K562 (cell line): ENCODE data around the gene ALK. TPM values are rescaled to one million over a fixed set of nuclear protein-coding genes. Genes with fewer than 3 reads are reported as not detected.

Experiments
- ATAC-seq: fragments of 200-7000 bp; cut with Tn5 transposase; 3 replicates; pipeline ENCODE4 v1.9.1; 2020; ENCODE audit warnings: moderate library complexity
- BruUV-seq: library from RNA; stranded (reverse); fragments of 400-500 nt; replicated peaks from 2 replicates; lab custom pipeline; 2021; lab: Mats Ljungman, UMichigan
- CTCF ChIA-PET: fragments of 300-600 bp; formaldehyde crosslinking; extraction: SDS; loops from one replicate; lab custom pipeline; 2021; ENCODE audit warnings: low intra/inter-chr PET ratio; lab: Yijun Ruan, JAX
- POLR2A ChIA-PET: fragments of 300-600, 350-650 bp; sonication (Branson Sonifier 250); formaldehyde crosslinking; extraction: SDS; loops from one replicate; lab custom pipeline; 2021; ENCODE audit warnings: antibody characterized with exemption, inconsistent platforms; lab: Yijun Ruan, JAX
- DNase-seq, 4 experiments: peaks; one replicate each; pipeline versions ENCODE4 v3.0.0 to v3.0.0-alpha.2; 2011 to 2018; ENCODE audit warnings: low spot score in 3 of 4, mixed read lengths in 3 of 4; ENCODE audit errors: extremely low read depth in 1 of 4
- FAIRE-seq: peaks from 2 replicates; lab custom pipeline; 2011; peaks lifted over from hg19 to GRCh38; lab: Jason Lieb, UNC
- H2AFZ ChIP-seq: 2 replicates; pipeline ENCODE4 v1.6.0; 2011; ENCODE audit warnings: low read depth, low read length, control low read depth, inconsistent platforms
- H3K27ac ChIP-seq: fragments of 200-600 bp; 3 replicates; pipeline ENCODE4 v1.8.0; 2011; ENCODE audit warnings: low read depth, mild to moderate bottlenecking, control low read depth, inconsistent platforms, low read length, moderate library complexity, mixed read lengths; ENCODE audit errors: extremely low read depth
- H3K27me3 ChIP-seq, 2 experiments: fragments of 300-600 bp in 1 of 2; 2 replicates in 1 of 2; 3 replicates in 1 of 2; pipeline versions ENCODE4 v1.6.0 to v1.8.0; 2011; ENCODE audit warnings: inconsistent platforms in 2 of 2, low read length in 2 of 2, mild to moderate bottlenecking in 1 of 2, mixed read lengths in 1 of 2, moderate library complexity in 1 of 2; ENCODE audit not compliant: control insufficient read depth in 2 of 2, insufficient read depth in 2 of 2
- H3K36me3 ChIP-seq: fragments of 300-600 bp; 3 replicates; pipeline ENCODE4 v1.8.0; 2011; ENCODE audit warnings: mild to moderate bottlenecking, low read length, inconsistent platforms; ENCODE audit not compliant: control insufficient read depth, insufficient read depth
- H3K4me1 ChIP-seq, 2 experiments: fragments of 200-600 bp in 1 of 2; replicated peaks in 1 of 2; 2 replicates in 1 of 2; 3 replicates in 1 of 2; pipeline versions ENCODE4 v1.5.1 to v1.8.0; 2011; ENCODE audit warnings: inconsistent platforms in 2 of 2, low read length in 2 of 2, mild to moderate bottlenecking in 1 of 2, mixed read lengths in 1 of 2, moderate library complexity in 1 of 2; ENCODE audit not compliant: control insufficient read depth in 2 of 2, insufficient read depth in 2 of 2
- H3K4me2 ChIP-seq: 2 replicates; pipeline ENCODE4 v1.6.1; 2011; ENCODE audit warnings: low read length, control low read depth, inconsistent platforms, mixed read lengths; ENCODE audit not compliant: insufficient read depth
- H3K4me3 ChIP-seq: fragments of 200-600 bp; sonication (generic), shearing (Covaris generic); 2 replicates; pipeline ENCODE4 v1.5.1; 2016; ENCODE audit warnings: control low read depth, inconsistent platforms
- H3K79me2 ChIP-seq: fragments of 200-600 bp; 3 replicates; pipeline ENCODE4 v1.8.0; 2011; ENCODE audit warnings: low read length, inconsistent platforms; ENCODE audit not compliant: control insufficient read depth, insufficient read depth
- H3K9ac ChIP-seq, 2 experiments: 2 replicates each; pipeline versions ENCODE4 v1.6.0 to v1.6.1; 2011; ENCODE audit warnings: low read depth in 2 of 2, low read length in 2 of 2, control low read depth in 1 of 2, inconsistent platforms in 1 of 2, mild to moderate bottlenecking in 1 of 2, mixed read lengths in 1 of 2; ENCODE audit not compliant: insufficient read depth in 1 of 2
- H3K9me1 ChIP-seq: one replicate; pipeline ENCODE4 v1.6.0; 2011; ENCODE audit warnings: inconsistent platforms, mild to moderate bottlenecking, low read length, moderate library complexity; ENCODE audit not compliant: control insufficient read depth, insufficient read depth
- H3K9me3 ChIP-seq: replicated peaks from 2 replicates; pipeline ENCODE4 v1.5.1; 2011; ENCODE audit warnings: low read depth, low read length, inconsistent platforms; ENCODE audit not compliant: control insufficient read depth, insufficient read depth
- H4K20me1 ChIP-seq: replicated peaks from 2 replicates; pipeline ENCODE4 v1.6.1; 2011; ENCODE audit warnings: low read length, inconsistent platforms, mixed read lengths; ENCODE audit not compliant: control insufficient read depth, insufficient read depth
- ASH1L ChIP-seq: fragments of 450-650 bp; IDR thresholded peaks from 2 replicates; pipeline ENCODE4 v1.6.1; 2018; ENCODE audit warnings: borderline replicate concordance, mild to moderate bottlenecking, low read depth; ENCODE audit not compliant: partially characterized antibody
- CTCFL ChIP-seq: IDR thresholded peaks from 2 replicates; pipeline ENCODE4 v1.6.1; 2011; ENCODE audit warnings: borderline replicate concordance, low read depth, mild to moderate bottlenecking, moderate library complexity, low read length; ENCODE audit not compliant: insufficient read depth, poor library complexity, severe bottlenecking
- E2F8 ChIP-seq: fragments of 450-650 bp; IDR thresholded peaks from 2 replicates; pipeline ENCODE4 v1.7.1; 2018; ENCODE audit warnings: mild to moderate bottlenecking, low read depth; ENCODE audit not compliant: partially characterized antibody
- ESRRA ChIP-seq: fragments of 450-650 bp; IDR thresholded peaks from 2 replicates; pipeline ENCODE4 v1.6.1; 2014; ENCODE audit warnings: low read depth, mild to moderate bottlenecking, moderate library complexity, borderline replicate concordance
- HLTF ChIP-seq: fragments of 450-650 bp; IDR thresholded peaks from 2 replicates; pipeline ENCODE4 v1.6.1; 2016
- MXD1 ChIP-seq: fragments of 250-450 bp; sonication (Bioruptor Pico); IDR thresholded peaks from 2 replicates; pipeline ENCODE4 v1.8.0; 2021; ENCODE audit warnings: borderline replicate concordance, mild to moderate bottlenecking, moderate library complexity; ENCODE audit not compliant: poor library complexity, severe bottlenecking
- NCOA1 ChIP-seq: fragments of 450-650 bp; IDR thresholded peaks from 2 replicates; pipeline ENCODE4 v1.6.1; 2016; ENCODE audit warnings: low read depth
- NR2C1 ChIP-seq, 2 experiments: fragments of 450-650 bp; IDR thresholded peaks; 2 replicates each; pipeline ENCODE4 v1.6.1; 2017; ENCODE audit warnings: mild to moderate bottlenecking in 2 of 2, antibody characterized with exemption in 1 of 2, inconsistent platforms in 1 of 2, missing compliant biosample characterization in 1 of 2, missing genetic modification characterization in 1 of 2
- NR4A1 ChIP-seq, 2 experiments: fragments of 250-450 bp in 1 of 2; fragments of 450-650 bp in 1 of 2; sonication (Bioruptor Pico) in 1 of 2; IDR thresholded peaks; 2 replicates each; pipeline versions ENCODE4 v1.4.0 to v1.6.1; 2016 to 2020; ENCODE audit warnings: mild to moderate bottlenecking in 2 of 2, missing compliant biosample characterization in 1 of 2, missing genetic modification characterization in 1 of 2, moderate library complexity in 1 of 2
- SETDB1 ChIP-seq: IDR thresholded peaks from one replicate; pipeline ENCODE4 v1.6.1; 2012; ENCODE audit warnings: low read length, control low read depth, inconsistent platforms
- SRSF7 ChIP-seq: fragments of 200-400 bp; formaldehyde crosslinking; optimal IDR thresholded peaks from 2 replicates; pipeline ENCODE3; 2017; ENCODE audit warnings: mild to moderate bottlenecking, low read depth, low read length
- ZC3H4 ChIP-seq: sonication (generic); formaldehyde crosslinking; IDR thresholded peaks from 2 replicates; pipeline ENCODE4 v1.9.0; 2021; ENCODE audit warnings: missing genetic modification reagents, borderline replicate concordance
- ZFPM2 ChIP-seq: fragments of 250-450 bp; sonication (Bioruptor Pico); IDR thresholded peaks from 2 replicates; pipeline ENCODE4 v1.5.1; 2022; ENCODE audit warnings: mild to moderate bottlenecking
- ZNF695 ChIP-seq: fragments of 450-650 bp; formaldehyde crosslinking; IDR thresholded peaks from 2 replicates; pipeline ENCODE4 v1.4.0; 2020; ENCODE audit warnings: mild to moderate bottlenecking, moderate library complexity
- WGBS: fragments of 100-300 bp; shearing (Covaris generic); methylation state at CpG from one replicate; pipeline ENCODE4 v1.1.6; 2016; ENCODE audit warnings: low coverage, mixed read lengths; ENCODE audit not compliant: insufficient coverage; ENCODE audit errors: missing lambda C conversion rate; 5-methylcytosine and 5-hydroxymethylcytosine counted together
- in situ Hi-C: fragments of 300-500 bp; cut with MboI; formaldehyde crosslinking; loops from 4 replicates; pipeline ENCODE4 v1.15.0; 2018; ENCODE audit warnings: inconsistent platforms, mixed read lengths
- intact Hi-C: fragments of 100-400 bp; cut with micrococcal nuclease; formaldehyde crosslinking; loops from 2 replicates; pipeline ENCODE4 v1.14.2; 2022
- polyA plus RNA-seq, 8 experiments: library from polyadenylated mRNA; depleted of rRNA in 4 of 8; stranded (reverse) in 5 of 8; unstranded in 3 of 8; fragments of >200 nt; fragmentation: Nextera tagmentation in 2 of 8; fragmentation: Illumina TruSeq in 1 of 8; extraction: Ambion mirVana in 2 of 8; extraction: Trizol in 1 of 8; gene quantifications; 2 replicates each; pipeline versions ENCODE4 v1.2.1 to v1.2.3, GENCODE V29; 2011 to 2014; ENCODE audit warnings: inconsistent platforms in 1 of 8, missing spikeins in 1 of 8
- total RNA-seq, 7 experiments: library from RNA; depleted of rRNA in 6 of 7; stranded (reverse); fragments of >200 nt in 6 of 7; fragmentation: Illumina TruSeq in 2 of 7; extraction: Trizol in 2 of 7; gene quantifications; 2 replicates each; pipeline versions ENCODE4 v1.2.1 to v1.2.3, GENCODE V29; 2011 to 2021; ENCODE audit warnings: low replicate concordance in 1 of 7

Gene ALK
- total and polyA plus RNA-seq, 9 of the 15 experiments (the other 6 are each of a cell fraction or from before 2014, with no cell fraction given) = not detected

GRCh38 chr2:29761278-29761677 lies 160.1 kb downstream of the ALK start (continued):
- TF ChIP-seq E2F8 = no peak

- H3K9ac ChIP-seq = no peak overlapping the region
- in situ Hi-C loops = no loop called here
- WGBS = 3% methylated on average over 3 of the region's 3 CpGs
- no peak overlapping the region for H3K27ac ChIP-seq
- no peak overlapping the region for H2AFZ ChIP-seq
- H3K9me1 ChIP-seq = no peaks in the 10 kb centered on the region
- no peaks in the 10 kb centered on the region; a peak in 1 of 5 replicates for H3K27me3 ChIP-seq
- H4K20me1 ChIP-seq = no peaks in the 10 kb centered on the region
- intact Hi-C loops = no loop called here
- no peak for ATAC-seq
- no peak for FAIRE-seq
- no peaks in the 10 kb centered on the region for H3K9me3 ChIP-seq
- ChIA-PET POLR2A (interaction anchor here (1.1 kb wide), 1 partner anchor 9 kb away, joined by 4 read pairs; no protein-coding TSS in a partner anchor), CTCF (no interaction called here)
- no peaks in the 10 kb centered on the region for H3K4me1 ChIP-seq
- no TSS peak for BruUV-seq
- H3K4me2 ChIP-seq = no peak overlapping the region
- DNase-seq = no peak
- no peaks in the 10 kb centered on the region for H3K36me3 ChIP-seq
- H3K79me2 ChIP-seq = no peaks in the 10 kb centered on the region
- no peak overlapping the region for H3K4me3 ChIP-seq
- TF ChIP-seq NR2C1 (IDR thresholded peaks at IDR 0.05) (no peak), NR2C1 (tag; IDR thresholded peaks at IDR 0.05) (no peak), SRSF7 (no peak), NCOA1 (no peak), ASH1L (no peak), HLTF (no peak), ZFPM2 (CRISPR knock-in tag) (no peak), MXD1 (no peak), ZNF695 (no peak), SETDB1 (no peak), ESRRA (no peak), ZC3H4 (CRISPR knock-in tag) (no peak), CTCFL (no peak), NR4A1 (CRISPR knock-in tag; IDR thresholded peaks at IDR 0.05) (no peak), NR4A1 (tag; IDR thresholded peaks at IDR 0.05) (no peak)
Measured at GRCh38 chr2:29760008-29760407, 161.4 kb downstream of the ALK start.
